Mucosa of stomach (tissue), 1 donor: ENCODE measurements around the gene CCNB3.

Experiments used
- H3K27me3 ChIP-seq: one replicate; pipeline ENCODE4 v1.7.0; 2013; ENCODE audit warnings: mild to moderate bottlenecking, low read length; ENCODE audit not compliant: control insufficient read depth, insufficient read depth
- H3K36me3 ChIP-seq: one replicate; pipeline ENCODE4 v1.7.0; 2013; ENCODE audit warnings: low read length; ENCODE audit not compliant: control insufficient read depth, insufficient read depth
- H3K4me1 ChIP-seq: one replicate; pipeline ENCODE4 v1.7.0; 2013; ENCODE audit warnings: mild to moderate bottlenecking, low read length; ENCODE audit not compliant: control insufficient read depth, insufficient read depth
- H3K4me3 ChIP-seq: one replicate; pipeline ENCODE4 v1.7.0; 2013; ENCODE audit warnings: low read length
- H3K9ac ChIP-seq: one replicate; pipeline ENCODE4 v1.7.0; 2013; ENCODE audit warnings: mild to moderate bottlenecking, low read length, moderate library complexity
- H3K9me3 ChIP-seq: one replicate; pipeline ENCODE4 v1.7.0; 2013; ENCODE audit warnings: mild to moderate bottlenecking, low read length, moderate library complexity; ENCODE audit not compliant: control insufficient read depth
- donor health status: Pancreatic carcinoma.

The CCNB3 gene

GRCh38 chrX:50375481-50376267, 171.1 kb downstream of the CCNB3 start:
- Histone ChIP-seq H3K36me3 (no peaks in the 10 kb centered on the region), H3K4me3 (no peak overlapping the region), H3K4me1 (no peaks in the 10 kb centered on the region), H3K27me3 (no peaks in the 10 kb centered on the region), H3K9me3 (no peaks in the 10 kb centered on the region), H3K9ac (no peak overlapping the region)

- no peaks in the 10 kb centered on the region for H3K9me3 ChIP-seq
- no peaks in the 10 kb centered on the region for H3K4me1 ChIP-seq
- H3K27me3 ChIP-seq = no peaks in the 10 kb centered on the region
- no peak overlapping the region for H3K9ac ChIP-seq
- no peak overlapping the region for H3K4me3 ChIP-seq
- no peaks in the 10 kb centered on the region for H3K36me3 ChIP-seq
Observed at GRCh38 chrX:50381729-50382415, 177.3 kb downstream of the CCNB3 start.

GRCh38 chrX:50386520-50386919, 182.0 kb downstream of the CCNB3 start:
- Histone ChIP-seq H3K9me3 (no peaks in the 10 kb centered on the region), H3K9ac (no peak overlapping the region), H3K36me3 (no peaks in the 10 kb centered on the region), H3K4me3 (no peak overlapping the region), H3K27me3 (no peaks in the 10 kb centered on the region), H3K4me1 (no peaks in the 10 kb centered on the region)

- Histone ChIP-seq H3K36me3 (no peaks in the 10 kb centered on the region), H3K4me1 (no peaks in the 10 kb centered on the region)
Observed at GRCh38 chrX:50393902-50394301, 189.3 kb downstream of the CCNB3 start.

More at GRCh38 chrX:50393902-50394301, 189.3 kb downstream of the CCNB3 start:
- H3K9me3 ChIP-seq = no peaks in the 10 kb centered on the region
- H3K27me3 ChIP-seq = no peaks in the 10 kb centered on the region
- H3K4me3 ChIP-seq = no peak overlapping the region
- no peak overlapping the region for H3K9ac ChIP-seq
